ENCODE measurements around the gene ZFP42.

The ZFP42 gene

DNA sequence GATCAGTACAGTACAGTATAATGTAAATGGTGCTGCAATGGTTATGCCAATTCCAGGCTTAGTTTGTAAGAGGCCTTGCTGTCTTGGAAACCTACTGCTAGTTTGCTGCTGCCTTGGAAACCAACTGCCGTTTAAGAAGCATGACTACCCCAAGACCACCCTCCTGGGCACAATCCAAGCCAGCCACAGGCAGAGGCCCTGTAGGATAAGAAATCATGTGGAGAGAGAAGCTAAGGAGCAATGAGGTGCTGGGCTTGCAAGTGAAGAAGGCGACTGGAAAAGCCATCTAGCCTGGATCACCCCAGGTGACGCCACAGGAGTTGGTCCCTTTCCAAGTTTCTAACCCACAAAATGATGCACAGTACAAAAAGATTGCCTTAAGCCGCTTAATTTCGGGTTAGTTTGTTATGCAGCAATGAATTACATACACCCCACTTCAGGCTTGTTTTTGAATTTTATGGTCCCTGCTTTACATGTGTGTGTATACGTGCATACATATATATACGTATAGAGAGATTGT lies 16.9 kb downstream of the ZFP42 start:
- Histone ChIP-seq H3K4me3 (ENCODE audit: low read length) (no peak overlapping the region), H3K9me2 (replicated peaks; ENCODE audit: control insufficient read depth, low read length) (no peaks in the 10 kb centered on the region), H3K4me1 (ENCODE audit: control insufficient read depth, low read length) (no peaks in the 10 kb centered on the region), H3K27ac (ENCODE audit: low read depth, low read length) (no peak overlapping the region), H3K9me3 (ENCODE audit: control insufficient read depth, insufficient read depth, low read length) (no peaks in the 10 kb centered on the region; the same call in 1 of the 2 replicates), H3K36me3 (ENCODE audit: control insufficient read depth, low read length) (no peaks in the 10 kb centered on the region), H3K79me2 (ENCODE audit: control insufficient read depth, low read length) (no peaks in the 10 kb centered on the region), H3F3A (ENCODE audit: control insufficient read depth, insufficient read depth) (no peaks in the 10 kb centered on the region), H3K27me3 (ENCODE audit: control insufficient read depth, low read length) (no peaks in the 10 kb centered on the region), H3K4me2 (ENCODE audit: low read length) (no peak overlapping the region), H4K20me1 (ENCODE audit: control insufficient read depth, insufficient read depth, low read depth, low read length) (no peaks in the 10 kb centered on the region)
- TF ChIP-seq, protein P1, sequence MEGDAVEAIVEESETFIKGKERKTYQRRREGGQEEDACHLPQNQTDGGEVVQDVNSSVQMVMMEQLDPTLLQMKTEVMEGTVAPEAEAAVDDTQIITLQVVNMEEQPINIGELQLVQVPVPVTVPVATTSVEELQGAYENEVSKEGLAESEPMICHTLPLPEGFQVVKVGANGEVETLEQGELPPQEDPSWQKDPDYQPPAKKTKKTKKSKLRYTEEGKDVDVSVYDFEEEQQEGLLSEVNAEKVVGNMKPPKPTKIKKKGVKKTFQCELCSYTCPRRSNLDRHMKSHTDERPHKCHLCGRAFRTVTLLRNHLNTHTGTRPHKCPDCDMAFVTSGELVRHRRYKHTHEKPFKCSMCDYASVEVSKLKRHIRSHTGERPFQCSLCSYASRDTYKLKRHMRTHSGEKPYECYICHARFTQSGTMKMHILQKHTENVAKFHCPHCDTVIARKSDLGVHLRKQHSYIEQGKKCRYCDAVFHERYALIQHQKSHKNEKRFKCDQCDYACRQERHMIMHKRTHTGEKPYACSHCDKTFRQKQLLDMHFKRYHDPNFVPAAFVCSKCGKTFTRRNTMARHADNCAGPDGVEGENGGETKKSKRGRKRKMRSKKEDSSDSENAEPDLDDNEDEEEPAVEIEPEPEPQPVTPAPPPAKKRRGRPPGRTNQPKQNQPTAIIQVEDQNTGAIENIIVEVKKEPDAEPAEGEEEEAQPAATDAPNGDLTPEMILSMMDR (IDR thresholded peaks at IDR 0.05; ENCODE audit: low read depth, low read length, poor library complexity, severe bottlenecking) = no peak
- TF ChIP-seq EZH2phosphoT487 (IDR thresholded peaks at IDR 0.05; ENCODE audit: borderline replicate concordance, low read length) = no peak

DNA sequence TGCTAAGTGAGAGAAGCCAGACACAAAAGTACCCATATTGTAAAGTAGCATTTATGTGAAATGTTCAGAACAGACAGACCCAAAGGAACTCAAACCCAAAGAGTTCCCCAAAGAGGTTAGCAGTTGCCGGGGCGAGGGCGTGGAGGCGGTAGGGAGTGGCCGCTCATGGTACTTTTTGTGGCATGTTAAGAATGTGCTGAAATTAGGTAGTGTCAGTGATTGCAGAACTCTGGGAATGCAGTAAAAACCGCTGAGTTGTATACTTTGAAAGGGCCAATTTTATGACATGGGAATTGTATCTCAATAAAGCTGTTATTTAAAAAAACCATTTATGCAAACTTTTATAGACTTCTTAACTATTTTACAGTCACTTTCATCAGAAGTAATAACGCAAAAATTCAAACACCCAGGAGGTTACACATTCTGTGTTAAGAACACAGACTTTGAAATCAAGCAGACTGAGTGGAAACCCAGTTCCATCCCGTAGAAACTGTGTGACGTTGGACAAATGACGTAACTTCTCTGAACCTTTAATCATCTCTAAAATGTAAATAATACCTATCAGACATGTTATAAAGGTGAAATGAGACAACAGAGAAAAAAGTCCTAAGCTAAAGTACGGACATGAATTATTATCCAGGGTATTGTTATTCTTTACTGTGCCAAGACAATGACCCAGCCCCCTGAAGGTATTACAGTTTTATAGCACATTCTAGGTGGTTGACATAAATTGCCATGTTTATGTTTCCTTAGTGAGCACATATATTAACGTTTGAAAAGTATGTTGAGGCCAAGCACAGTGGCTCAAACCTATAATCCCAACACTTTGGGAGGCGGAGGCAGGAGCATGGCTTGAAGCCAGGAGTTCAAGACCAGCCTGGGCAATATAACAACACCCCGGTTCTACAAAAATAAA lies 19.7 kb downstream of the ZFP42 start:
- Histone ChIP-seq H3K4me1 (ENCODE audit: control insufficient read depth, low read length) (no peaks in the 10 kb centered on the region), H3K9me2 (replicated peaks; ENCODE audit: control insufficient read depth, low read length) (no peaks in the 10 kb centered on the region), H3K9me3 (ENCODE audit: control insufficient read depth, insufficient read depth, low read length) (no peaks in the 10 kb centered on the region; the same call in 1 of the 2 replicates), H3K79me2 (ENCODE audit: control insufficient read depth, low read length) (no peaks in the 10 kb centered on the region), H4K20me1 (ENCODE audit: control insufficient read depth, insufficient read depth, low read depth, low read length) (no peaks in the 10 kb centered on the region), H3K27me3 (ENCODE audit: control insufficient read depth, low read length) (no peaks in the 10 kb centered on the region), H3K27ac (ENCODE audit: low read depth, low read length) (no peak overlapping the region), H3K4me3 (ENCODE audit: low read length) (no peak overlapping the region), H3K4me2 (ENCODE audit: low read length) (no peak overlapping the region), H3F3A (ENCODE audit: control insufficient read depth, insufficient read depth) (no peaks in the 10 kb centered on the region), H3K36me3 (ENCODE audit: control insufficient read depth, low read length) (no peaks in the 10 kb centered on the region)
- TF ChIP-seq EZH2phosphoT487 (IDR thresholded peaks at IDR 0.05; ENCODE audit: borderline replicate concordance, low read length) = no peak
- TF ChIP-seq, protein P1 (IDR thresholded peaks at IDR 0.05; ENCODE audit: low read depth, low read length, poor library complexity, severe bottlenecking) = no peak

DNA sequence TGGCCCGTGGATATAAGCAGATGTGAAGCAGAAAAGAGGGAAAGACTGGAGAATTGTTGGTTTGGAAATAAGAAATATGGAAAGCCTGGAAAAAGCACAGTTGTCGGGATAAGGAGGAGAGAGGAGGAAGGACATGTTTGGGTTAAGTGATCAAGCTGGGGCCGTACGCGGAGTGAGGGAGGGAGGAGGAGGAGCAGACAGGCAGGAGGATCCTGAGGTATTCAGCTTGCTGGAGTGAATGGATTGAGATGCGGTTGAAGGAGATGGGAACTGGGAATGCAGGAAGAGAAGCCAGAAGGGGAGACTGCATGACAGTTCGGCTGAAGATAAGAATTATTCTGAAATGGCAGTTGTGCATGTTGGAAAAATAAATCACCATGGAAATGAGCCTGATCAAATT lies 21.2 kb downstream of the ZFP42 start:
- TF ChIP-seq EZH2phosphoT487 (IDR thresholded peaks at IDR 0.05; ENCODE audit: borderline replicate concordance, low read length) = no peak
- TF ChIP-seq, protein P1 (IDR thresholded peaks at IDR 0.05; ENCODE audit: low read depth, low read length, poor library complexity, severe bottlenecking) = no peak
- no peaks in the 10 kb centered on the region for H3K79me2 ChIP-seq (ENCODE audit: control insufficient read depth, low read length)
- no peak overlapping the region for H3K4me2 ChIP-seq (ENCODE audit: low read length)
- no peaks in the 10 kb centered on the region for H3K9me2 ChIP-seq (replicated peaks; ENCODE audit: control insufficient read depth, low read length)
- H3K27ac ChIP-seq (ENCODE audit: low read depth, low read length) = no peak overlapping the region
- H3K36me3 ChIP-seq (ENCODE audit: control insufficient read depth, low read length) = no peaks in the 10 kb centered on the region
- no peaks in the 10 kb centered on the region for H4K20me1 ChIP-seq (ENCODE audit: control insufficient read depth, insufficient read depth, low read depth, low read length)
- H3K4me3 ChIP-seq (ENCODE audit: low read length) = no peak overlapping the region
- no peaks in the 10 kb centered on the region for H3K4me1 ChIP-seq (ENCODE audit: control insufficient read depth, low read length)
- no peaks in the 10 kb centered on the region; the same call in 1 of the 2 replicates for H3K9me3 ChIP-seq (ENCODE audit: control insufficient read depth, insufficient read depth, low read length)
- no peaks in the 10 kb centered on the region for H3K27me3 ChIP-seq (ENCODE audit: control insufficient read depth, low read length)
- no peaks in the 10 kb centered on the region for H3F3A ChIP-seq (ENCODE audit: control insufficient read depth, insufficient read depth)
